RWPE1 (cell line): ENCODE results near the gene SPATA19.

Experiments
- CTCF ChIA-PET: fragments of 350-600 bp; sonication (Branson Sonifier 250); formaldehyde crosslinking; extraction: SDS; loops from one replicate; lab custom pipeline; 2021; lab: Yijun Ruan, JAX
- POLR2A ChIA-PET: fragments of 400-600 bp; formaldehyde crosslinking; extraction: SDS; loops from one replicate; lab custom pipeline; 2020; ENCODE audit warnings: antibody characterized with exemption; ENCODE audit not compliant: low non-redundant PET; lab: Yijun Ruan, JAX
- DNase-seq: peaks from one replicate; pipeline ENCODE4 v3.0.0; 2012; ENCODE audit warnings: low spot score
- H3K27ac ChIP-seq: fragments of 450-650 bp; 2 replicates; pipeline ENCODE4 v1.5.1; 2017
- TF ChIP-seq, protein P1 (sequence below): fragments of 450-650 bp; conservative IDR thresholded peaks from 2 replicates; pipeline ENCODE4 v1.5.1; 2017; ENCODE audit warnings: low read depth, mild to moderate bottlenecking

Gene SPATA19

DNA sequence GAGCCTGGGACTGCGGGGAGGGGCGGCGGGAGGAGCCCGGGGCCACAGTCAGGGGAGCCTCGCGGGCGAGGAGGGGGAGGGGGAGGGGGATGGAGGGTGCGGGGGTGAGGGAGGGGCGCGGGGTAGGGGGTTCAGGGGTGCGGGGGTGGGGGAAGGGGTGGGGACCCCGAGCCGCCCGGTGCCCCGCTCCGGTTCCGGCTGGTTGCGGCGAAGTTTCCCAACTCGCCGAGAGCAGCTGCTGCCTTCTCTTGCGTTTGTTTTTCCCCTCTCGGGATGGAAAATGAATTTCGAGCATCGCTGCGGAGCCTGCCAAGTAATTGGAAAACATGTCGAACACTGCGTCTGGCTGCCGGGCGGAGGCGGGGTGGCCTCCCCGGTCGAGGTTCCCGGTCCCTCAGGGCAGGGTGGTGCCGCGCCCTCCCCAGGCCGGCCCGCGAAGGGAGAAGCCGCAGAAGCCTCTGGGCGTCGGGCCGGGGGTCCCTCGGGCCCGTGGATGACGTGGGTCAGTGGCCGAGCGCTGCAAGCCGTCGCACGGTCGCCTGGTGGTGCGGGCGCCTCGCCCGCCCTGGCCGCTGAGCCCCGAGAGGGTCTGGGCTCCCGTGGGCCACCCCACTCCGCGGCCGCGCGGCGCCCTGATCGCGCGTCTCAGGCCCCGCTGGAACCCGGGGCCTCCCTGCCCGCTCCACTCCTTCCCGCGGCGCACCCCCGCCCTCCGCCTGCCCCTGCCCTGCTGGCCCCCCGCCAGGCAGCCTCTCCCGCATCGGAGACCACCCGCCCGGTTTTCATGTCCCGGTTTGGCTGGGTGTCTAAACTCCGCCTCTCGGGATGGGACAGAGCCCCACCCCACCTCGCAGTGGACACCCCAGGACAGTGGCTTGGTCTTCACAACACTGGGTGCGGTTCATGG, 12.1 kb downstream of the SPATA19 start:
- TF ChIP-seq, protein P1, sequence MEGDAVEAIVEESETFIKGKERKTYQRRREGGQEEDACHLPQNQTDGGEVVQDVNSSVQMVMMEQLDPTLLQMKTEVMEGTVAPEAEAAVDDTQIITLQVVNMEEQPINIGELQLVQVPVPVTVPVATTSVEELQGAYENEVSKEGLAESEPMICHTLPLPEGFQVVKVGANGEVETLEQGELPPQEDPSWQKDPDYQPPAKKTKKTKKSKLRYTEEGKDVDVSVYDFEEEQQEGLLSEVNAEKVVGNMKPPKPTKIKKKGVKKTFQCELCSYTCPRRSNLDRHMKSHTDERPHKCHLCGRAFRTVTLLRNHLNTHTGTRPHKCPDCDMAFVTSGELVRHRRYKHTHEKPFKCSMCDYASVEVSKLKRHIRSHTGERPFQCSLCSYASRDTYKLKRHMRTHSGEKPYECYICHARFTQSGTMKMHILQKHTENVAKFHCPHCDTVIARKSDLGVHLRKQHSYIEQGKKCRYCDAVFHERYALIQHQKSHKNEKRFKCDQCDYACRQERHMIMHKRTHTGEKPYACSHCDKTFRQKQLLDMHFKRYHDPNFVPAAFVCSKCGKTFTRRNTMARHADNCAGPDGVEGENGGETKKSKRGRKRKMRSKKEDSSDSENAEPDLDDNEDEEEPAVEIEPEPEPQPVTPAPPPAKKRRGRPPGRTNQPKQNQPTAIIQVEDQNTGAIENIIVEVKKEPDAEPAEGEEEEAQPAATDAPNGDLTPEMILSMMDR = no peak
- DNase-seq = no peak
- ChIA-PET CTCF (interaction anchor here (1.5 to 2.5 kb wide), 2 partner anchors 750 to 755 kb away, joined by 3 to 29 read pairs; no protein-coding TSS in a partner anchor), POLR2A (no interaction called here)
- H3K27ac ChIP-seq = no peak overlapping the region

DNA sequence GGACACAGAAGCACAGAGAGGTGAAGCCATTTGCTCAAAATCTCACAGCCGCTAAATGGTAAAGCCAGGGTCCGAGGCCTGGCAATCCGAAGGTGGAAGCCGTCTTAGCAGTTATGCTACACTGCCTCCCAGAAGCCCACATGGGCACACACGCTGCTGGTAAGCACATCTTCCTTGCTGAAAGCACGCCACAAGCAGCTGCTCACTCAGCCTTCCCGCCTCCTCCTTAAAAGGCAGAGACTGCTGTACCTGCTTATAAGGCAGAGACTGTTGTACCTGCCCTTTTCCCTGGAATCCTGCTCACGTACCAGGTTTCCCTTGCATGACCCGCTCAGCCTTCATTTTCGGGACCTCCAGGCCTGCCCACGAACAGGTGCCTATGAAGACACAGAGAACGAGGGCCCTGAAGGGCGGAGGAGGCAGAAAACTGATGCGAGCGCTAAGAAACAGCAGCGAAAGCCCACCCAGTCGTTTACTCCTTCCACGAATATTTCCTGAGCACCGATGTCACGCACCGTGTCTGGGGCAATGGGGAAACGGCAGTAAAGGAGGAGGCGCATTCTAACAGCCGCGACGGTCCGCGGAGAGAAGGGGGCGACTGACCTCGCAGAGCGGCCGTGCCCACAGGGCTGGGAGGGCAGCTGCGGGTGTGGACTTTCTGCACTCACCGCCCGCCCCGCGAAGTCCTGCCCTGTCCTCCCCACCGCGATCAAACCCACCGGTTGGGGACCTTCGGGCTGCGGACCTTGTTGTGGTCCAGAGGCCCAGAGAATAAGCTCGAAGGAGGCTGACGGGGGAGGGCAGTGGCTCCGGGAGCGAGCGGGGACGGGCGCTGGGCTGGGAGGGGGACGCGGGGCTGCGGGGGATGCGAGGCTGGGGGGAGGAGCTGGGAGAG, 13.0 kb downstream of the SPATA19 start:
- CTCF ChIA-PET = no interaction called here
- POLR2A ChIA-PET = no interaction called here

DNA sequence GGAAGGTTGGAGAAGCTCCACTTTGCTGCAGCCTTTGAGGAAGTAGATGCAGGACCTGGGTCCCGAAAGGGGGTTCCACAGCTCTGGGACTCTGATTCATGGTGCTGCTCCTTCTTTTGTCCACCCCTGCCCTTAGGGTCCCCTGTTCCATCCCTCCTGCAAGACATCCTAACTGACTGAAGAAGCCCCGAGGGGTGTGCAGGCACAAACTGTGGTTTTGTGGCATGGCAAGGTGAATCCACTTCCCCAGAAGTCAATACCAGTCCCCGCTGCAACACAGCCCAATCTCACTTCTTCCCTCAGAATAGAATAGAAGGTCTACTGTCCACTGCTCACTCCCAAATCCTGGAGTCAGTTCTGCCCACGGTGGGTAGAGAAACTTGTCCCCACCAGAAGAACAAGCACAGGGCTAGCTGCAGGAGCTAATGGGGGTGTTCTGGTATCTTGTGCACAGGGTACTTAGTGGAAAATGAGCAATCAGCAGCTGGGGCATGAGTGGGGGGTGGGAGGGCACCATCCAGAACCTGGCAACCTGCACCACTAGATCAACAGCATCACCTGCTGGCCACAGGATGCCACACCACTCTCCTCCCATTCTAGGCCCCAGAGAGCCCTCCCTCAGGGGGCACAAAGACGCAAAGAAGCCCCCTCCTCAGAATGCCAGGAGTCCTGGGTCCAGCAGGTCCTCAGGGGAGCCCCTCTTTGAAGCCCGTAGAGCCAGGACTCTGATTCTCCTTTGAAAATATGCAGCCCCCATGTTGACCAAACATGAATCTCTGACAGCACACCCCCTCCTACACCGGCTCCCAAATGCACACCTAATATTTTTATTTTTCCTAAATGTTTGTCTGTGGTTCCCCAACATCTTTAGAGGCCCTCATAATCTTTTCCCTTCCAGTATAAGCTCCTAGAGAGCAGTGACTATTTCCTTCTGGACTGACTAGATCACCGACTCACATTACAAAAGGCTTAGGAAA, 14.1 kb downstream of the SPATA19 start:
- no peak overlapping the region for H3K27ac ChIP-seq
- TF ChIP-seq, protein P1 = no peak
- POLR2A ChIA-PET = no interaction called here
- CTCF ChIA-PET = no interaction called here
- DNase-seq = no peak

More for the DNA sequence above, 13.0 kb downstream of the SPATA19 start:
- no peak for DNase-seq
- H3K27ac ChIP-seq = no peak overlapping the region
- TF ChIP-seq, protein P1 = no peak

DNA sequence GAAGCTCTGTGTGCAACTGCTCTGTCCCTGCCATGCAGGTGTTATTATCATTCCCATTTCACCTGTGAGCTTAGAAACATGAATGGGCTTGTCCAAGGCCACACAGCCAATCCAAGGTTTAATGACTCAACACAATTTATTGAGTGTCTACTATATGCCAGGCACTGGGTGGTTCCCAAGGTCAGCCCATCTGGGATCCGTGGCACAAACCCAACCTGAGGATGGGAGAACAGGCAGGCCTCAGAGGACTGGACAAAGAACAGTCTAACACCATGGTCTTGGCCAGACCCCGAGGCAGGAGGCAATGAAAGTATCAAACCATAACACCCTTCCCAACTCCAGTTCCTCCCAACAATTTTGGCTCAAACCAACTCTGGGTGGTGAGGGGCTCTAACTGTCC, 15.7 kb downstream of the SPATA19 start:
- H3K27ac ChIP-seq = no peak overlapping the region
- no peak for DNase-seq
- TF ChIP-seq, protein P1 = no peak
- ChIA-PET POLR2A (no interaction called here), CTCF (no interaction called here)

DNA sequence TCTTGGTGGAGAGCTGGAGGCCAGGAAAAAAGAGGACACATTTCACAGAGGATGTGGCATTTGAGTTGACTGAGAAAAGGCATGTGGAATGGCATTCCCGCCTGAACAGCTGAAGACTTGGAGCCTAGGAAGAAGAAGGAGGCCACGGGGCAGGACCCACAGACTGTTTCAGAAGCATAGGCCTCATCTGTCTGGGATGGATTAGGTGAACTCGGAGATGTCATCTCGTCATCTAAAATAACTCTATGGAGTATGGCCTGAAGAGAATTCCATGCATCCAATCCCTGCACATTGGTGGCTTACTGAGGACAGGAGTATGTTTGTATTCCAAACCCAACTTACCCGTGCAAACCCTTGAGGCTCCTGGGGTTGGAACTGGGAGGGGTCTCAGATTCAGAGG, 16.4 kb downstream of the SPATA19 start:
- CTCF ChIA-PET = no interaction called here

More for the DNA sequence above, 16.4 kb downstream of the SPATA19 start:
- TF ChIP-seq, protein P1 = no peak
- H3K27ac ChIP-seq = no peak overlapping the region
- POLR2A ChIA-PET = no interaction called here
- DNase-seq = no peak
